GM21526 (cell line): ENCODE data around the gene RGS5.

Experiments used
- ATAC-seq: cut with Tn5 transposase; IDR thresholded peaks from one replicate; pipeline ENCODE4 v1.9.1; 2021; ENCODE audit warnings: moderate library complexity; ENCODE audit not compliant: unreplicated experiment, low FRiP score

The RGS5 gene

GRCh38 chr1:163148911-163149310, 53.8 kb downstream of the RGS5 start:
- ATAC-seq: no peak

- ATAC-seq: no peak
Observed at GRCh38 chr1:163147019-163147418, 55.7 kb downstream of the RGS5 start.

GRCh38 chr1:163145435-163145834, 57.3 kb downstream of the RGS5 start:
- ATAC-seq: no peak

GRCh38 chr1:163144418-163144817, 58.3 kb downstream of the RGS5 start:
- no peak for ATAC-seq

- ATAC-seq: no peak
Observed at GRCh38 chr1:163142152-163142551, 60.6 kb downstream of the RGS5 start.

- no peak for ATAC-seq
Observed at GRCh38 chr1:163141556-163141955, 61.2 kb downstream of the RGS5 start.

- ATAC-seq: no peak
Observed at GRCh38 chr1:163137556-163138265, 65.0 kb downstream of the RGS5 start.

- ATAC-seq: no peak
Observed at GRCh38 chr1:163131981-163132380, 70.7 kb downstream of the RGS5 start.

- no peak for ATAC-seq
Observed at GRCh38 chr1:163130225-163130856, 72.4 kb downstream of the RGS5 start.

- ATAC-seq: no peak
Observed at GRCh38 chr1:163128282-163128681, 74.4 kb downstream of the RGS5 start.

GRCh38 chr1:163124812-163125211, 77.9 kb downstream of the RGS5 start:
- no peak for ATAC-seq

GRCh38 chr1:163120372-163120771, 82.3 kb downstream of the RGS5 start:
- ATAC-seq: no peak

- no peak for ATAC-seq
Observed at GRCh38 chr1:163119707-163120106, 83.0 kb downstream of the RGS5 start.

- ATAC-seq: no peak
Observed at GRCh38 chr1:163115887-163116286, 86.8 kb downstream of the RGS5 start.

- no peak for ATAC-seq
Observed at GRCh38 chr1:163107655-163108054, 95.1 kb downstream of the RGS5 start.

GRCh38 chr1:163106364-163106987, 96.2 kb downstream of the RGS5 start:
- ATAC-seq: no peak

- no peak for ATAC-seq
Observed at GRCh38 chr1:163104385-163105099, 98.2 kb downstream of the RGS5 start.

GRCh38 chr1:163102590-163102989, 100.1 kb downstream of the RGS5 start:
- ATAC-seq: no peak

GRCh38 chr1:163095213-163095612, 107.5 kb downstream of the RGS5 start:
- no peak for ATAC-seq

GRCh38 chr1:163094589-163094988, 108.1 kb downstream of the RGS5 start:
- ATAC-seq: no peak

- ATAC-seq: no peak
Observed at GRCh38 chr1:163094182-163094581, 108.5 kb downstream of the RGS5 start.
